GM10847 (cell line): ENCODE results near the gene TTC28.

Experiments
- POLR2A ChIP-seq: IDR thresholded peaks from 2 replicates; pipeline ENCODE4 v1.6.1; 2011; ENCODE audit not compliant: insufficient read length; ENCODE audit errors: extremely low read depth

Gene TTC28

DNA sequence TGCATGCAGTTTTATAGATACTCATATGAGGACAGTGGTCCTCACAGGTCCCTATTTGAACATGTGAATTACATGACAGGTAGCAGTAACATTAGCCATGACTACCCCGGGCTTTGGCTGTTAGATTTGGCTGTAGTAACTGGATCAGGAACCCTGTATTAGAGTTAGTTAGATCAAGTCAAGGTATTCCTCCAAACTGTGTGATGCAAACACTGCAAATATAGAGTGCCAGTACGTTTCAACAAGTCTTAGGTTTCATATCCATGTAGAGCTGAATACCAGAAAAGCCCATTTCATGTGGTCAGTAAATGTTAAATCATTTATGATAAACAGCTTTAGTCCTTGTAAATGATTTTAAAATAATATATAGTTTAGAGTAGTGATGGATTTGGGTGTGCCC, 731.1 kb downstream of the TTC28 start:
- no peak for TF ChIP-seq POLR2A

DNA sequence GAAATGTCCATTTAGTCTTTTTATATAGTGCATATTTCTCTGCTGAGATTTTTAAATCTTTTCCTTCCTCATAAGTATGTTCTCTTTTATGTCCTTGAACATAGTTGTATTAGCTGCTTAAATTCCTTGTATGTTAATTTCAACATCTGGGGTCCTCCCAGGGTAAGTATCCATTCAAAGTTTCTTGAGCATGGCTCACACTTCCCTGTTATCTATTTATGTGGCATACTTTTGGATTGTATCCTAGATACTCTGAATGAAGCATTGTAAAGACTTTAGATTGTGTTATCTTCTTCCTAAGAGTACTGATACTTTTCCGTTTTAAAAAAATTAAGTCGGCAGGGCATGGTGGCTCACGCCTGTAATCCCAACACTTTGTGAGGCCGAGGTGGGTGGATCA, 732.2 kb downstream of the TTC28 start:
- no peak for TF ChIP-seq POLR2A

DNA sequence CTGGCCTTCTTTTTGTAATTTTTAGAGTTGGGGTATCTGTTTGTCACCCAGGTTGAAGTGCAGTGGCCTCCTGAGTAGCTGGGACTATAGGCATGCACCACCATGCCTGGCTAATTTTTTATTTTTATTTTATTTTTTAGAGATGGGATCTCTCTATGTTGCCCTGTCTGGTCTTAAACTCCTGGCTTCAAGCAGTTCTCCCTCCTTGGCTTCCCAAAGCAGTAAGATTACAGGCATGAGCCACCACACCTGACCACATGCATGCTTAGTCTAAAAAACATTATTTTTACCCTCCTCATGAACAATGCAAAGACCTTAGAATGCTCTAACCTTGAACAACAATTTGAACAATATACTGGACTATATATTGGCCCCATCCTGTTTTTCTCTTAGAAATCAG, 738.5 kb downstream of the TTC28 start:
- TF ChIP-seq POLR2A, result no peak

DNA sequence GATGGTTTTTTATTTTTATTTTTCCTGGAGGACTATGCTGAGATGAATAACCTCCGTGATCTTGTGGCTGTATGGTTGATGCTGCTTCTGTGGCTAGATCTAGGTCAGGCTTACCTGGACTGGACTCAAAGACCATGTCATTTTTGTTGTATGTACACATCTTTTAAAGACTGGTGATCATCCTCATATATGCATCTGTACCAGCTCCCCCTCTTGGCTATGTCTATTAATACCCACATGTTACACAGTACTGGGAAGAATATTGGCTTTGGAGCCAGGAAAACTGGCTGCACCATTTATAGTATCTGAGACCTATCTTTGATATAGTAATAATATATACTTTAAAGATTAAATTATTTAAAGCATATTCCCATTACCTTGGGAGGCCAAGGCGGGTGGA, 742.2 kb downstream of the TTC28 start:
- TF ChIP-seq POLR2A, result no peak

DNA sequence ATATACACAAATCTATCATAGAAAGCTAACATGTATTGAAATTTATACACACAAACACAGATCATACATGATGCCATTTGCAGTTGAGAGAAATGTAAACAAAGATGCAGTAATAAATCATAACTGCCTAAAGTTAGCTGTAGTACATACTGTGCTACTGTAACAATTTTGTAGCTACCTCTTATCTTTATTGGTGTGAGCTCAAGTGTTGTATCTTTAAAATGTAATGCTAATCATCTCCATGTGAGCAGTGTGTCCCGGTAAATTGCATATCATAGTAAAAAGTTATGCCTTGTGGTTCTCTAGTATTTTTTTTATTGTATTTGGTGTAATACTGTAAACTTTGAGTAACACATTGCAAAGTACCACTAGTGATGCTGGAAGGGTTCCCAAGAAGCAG, 743.7 kb downstream of the TTC28 start:
- TF ChIP-seq POLR2A, result no peak

DNA sequence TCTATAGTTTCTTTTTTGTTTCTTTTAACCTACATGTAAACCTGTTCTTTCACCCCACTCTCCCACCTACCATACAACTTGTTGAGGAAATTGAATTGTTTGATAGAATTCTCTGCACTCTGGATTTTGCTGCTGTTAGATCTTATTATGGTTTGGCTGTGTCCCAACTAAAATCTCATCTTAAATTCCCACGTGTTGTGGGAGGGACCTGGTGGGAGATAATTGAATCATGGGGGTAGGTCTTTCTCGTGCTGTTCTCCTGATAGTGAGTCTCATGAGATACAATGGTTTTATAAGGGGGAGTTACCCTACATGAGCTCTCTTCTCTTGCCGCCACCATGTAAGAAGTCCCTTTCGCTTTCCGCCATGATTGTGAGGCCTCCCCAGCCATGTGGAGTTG, 745.6 kb downstream of the TTC28 start:
- TF ChIP-seq POLR2A, result no peak

DNA sequence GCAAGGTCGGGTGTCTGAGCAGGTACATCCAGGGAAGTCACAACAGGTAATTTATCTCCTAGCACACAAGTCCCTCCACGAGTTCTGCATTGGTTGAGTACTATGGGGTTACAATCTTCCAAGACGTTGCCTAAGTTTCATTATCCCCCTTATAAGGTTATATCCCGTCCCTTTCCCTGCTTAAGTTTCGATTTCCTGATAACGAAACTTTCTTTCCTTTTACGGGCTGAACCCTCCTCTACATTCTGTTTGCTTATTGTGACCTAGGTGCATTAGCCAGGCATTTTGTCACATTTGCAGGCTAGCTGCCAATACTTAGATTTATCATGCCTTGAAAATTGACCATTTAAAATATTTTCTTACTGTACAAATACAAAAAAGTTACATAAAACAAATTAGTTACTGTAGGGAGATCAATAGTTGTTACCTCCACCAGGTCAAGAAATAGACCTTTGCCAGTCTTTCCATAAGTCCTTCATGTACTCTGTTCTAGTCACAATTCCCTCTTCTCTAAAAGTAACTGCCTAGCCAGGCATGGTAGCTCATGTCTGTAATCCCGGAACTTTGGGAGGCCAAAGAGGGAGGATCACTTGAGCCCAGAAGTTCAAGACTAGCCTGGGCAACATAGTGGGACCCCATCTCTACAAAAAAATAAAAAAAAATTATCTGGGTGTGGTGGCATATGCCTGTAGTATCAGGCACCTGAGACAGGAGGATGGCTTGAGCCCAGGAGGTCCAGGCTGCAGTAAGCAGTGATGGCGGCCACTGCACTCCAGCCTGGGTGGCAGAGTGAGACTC, 746.3 kb downstream of the TTC28 start:
- no peak for TF ChIP-seq POLR2A

DNA sequence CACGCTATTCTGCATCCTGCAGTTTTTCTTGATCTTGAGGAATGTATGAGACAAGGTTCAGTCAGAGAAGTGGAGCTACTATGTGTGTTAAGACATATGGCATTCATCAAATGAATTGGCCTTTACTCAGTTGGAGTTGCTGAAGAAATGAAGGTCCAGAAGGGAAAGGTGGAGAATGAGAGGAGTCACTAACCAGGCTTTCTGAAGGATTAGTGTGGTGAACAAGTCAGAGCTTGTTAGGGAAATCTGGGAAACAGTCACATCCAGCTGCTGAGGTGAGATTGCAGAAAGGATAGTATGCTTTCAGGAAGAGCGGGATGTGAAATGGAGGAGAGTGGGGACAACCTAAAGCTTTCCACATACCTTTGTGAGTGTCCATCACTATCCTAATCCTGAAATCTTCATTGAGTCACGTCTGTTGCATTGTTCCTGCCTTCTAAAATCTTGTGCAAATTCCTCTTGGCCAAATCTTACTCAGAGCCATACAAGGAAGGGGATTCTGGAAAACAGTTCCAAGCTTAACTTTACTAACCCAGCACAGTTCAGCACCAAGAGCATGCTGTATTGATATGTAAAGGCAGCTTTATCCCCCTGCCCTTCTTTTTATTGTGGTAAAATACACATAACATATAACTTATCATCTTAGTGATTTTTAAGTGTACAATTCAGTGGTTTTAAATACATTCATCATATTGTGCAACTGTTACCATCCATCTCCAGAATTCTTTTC, 749.1 kb downstream of the TTC28 start:
- TF ChIP-seq POLR2A, result no peak
